Upper lobe of right lung (tissue), 1 donor: Measurements from ENCODE around the gene BAHCC1. TPM values are rescaled to one million over a fixed set of nuclear protein-coding genes. Genes with fewer than 3 reads are reported as not detected.

Experiments
- ATAC-seq: fragments of 200-7000 bp; cut with Tn5 transposase; one replicate; pipeline ENCODE4 v1.9.1; 2020; ENCODE audit warnings: mild to moderate bottlenecking, moderate library complexity
- DNase-seq: peaks from one replicate; pipeline ENCODE4 v3.0.0-alpha.2; 2020
- H3K27ac ChIP-seq: fragments of 200-600 bp; one replicate; pipeline ENCODE4 v1.8.0; 2022
- H3K27me3 ChIP-seq: fragments of 200-600 bp; one replicate; pipeline ENCODE4 v1.8.0; 2022; ENCODE audit warnings: mild to moderate bottlenecking
- H3K36me3 ChIP-seq: fragments of 200-600 bp; one replicate; pipeline ENCODE4 v1.8.0; 2022
- H3K4me1 ChIP-seq: fragments of 200-600 bp; one replicate; pipeline ENCODE4 v1.8.0; 2022
- H3K4me3 ChIP-seq: fragments of 200-600 bp; one replicate; pipeline ENCODE4 v1.8.0; 2022; ENCODE audit warnings: mild to moderate bottlenecking
- H3K9me3 ChIP-seq: fragments of 200-600 bp; one replicate; pipeline ENCODE4 v1.8.0; 2022
- intact Hi-C: fragments of 100-400 bp; cut with DNase I; formaldehyde crosslinking; loops from one replicate; pipeline ENCODE4 v1.11.0; 2022
- total RNA-seq: library from RNA; stranded (reverse); fragmentation: NEBNext Ultra II Directional; extraction: Animal tissue kit (Norgen Biotek cat#: 25700); gene quantifications from one replicate; pipeline ENCODE4 v1.2.1, GENCODE V29; 2021
- TF ChIP-seq, protein P1 (sequence below): fragments of 200-600 bp; IDR thresholded peaks from one replicate; pipeline ENCODE4 v1.8.0; 2022; ENCODE audit warnings: antibody characterized with exemption
- donor health status: DM: no; HTN: yes; CAD: no; lungs with severe emphysema.

Gene BAHCC1
- total RNA-seq, 1 donor from 2014 or later: 23.3 TPM

GRCh38 chr17:81483862-81484194 is 88.6 kb downstream of the BAHCC1 start:
- no peaks in the 10 kb centered on the region for H3K9me3 ChIP-seq
- no peaks in the 10 kb centered on the region for H3K36me3 ChIP-seq
- no peaks in the 10 kb centered on the region for H3K27me3 ChIP-seq
- intact Hi-C loops: loop anchor here (5.0 to 10.0 kb wide), 2 partner anchors 82 to 229 kb away; no protein-coding TSS in a partner anchor
- DNase-seq (no peak), ATAC-seq (no peak)
- H3K4me3 ChIP-seq: peak overlapping the region; percentile 39
- no peak overlapping the region for H3K27ac ChIP-seq
- TF ChIP-seq, protein P1, sequence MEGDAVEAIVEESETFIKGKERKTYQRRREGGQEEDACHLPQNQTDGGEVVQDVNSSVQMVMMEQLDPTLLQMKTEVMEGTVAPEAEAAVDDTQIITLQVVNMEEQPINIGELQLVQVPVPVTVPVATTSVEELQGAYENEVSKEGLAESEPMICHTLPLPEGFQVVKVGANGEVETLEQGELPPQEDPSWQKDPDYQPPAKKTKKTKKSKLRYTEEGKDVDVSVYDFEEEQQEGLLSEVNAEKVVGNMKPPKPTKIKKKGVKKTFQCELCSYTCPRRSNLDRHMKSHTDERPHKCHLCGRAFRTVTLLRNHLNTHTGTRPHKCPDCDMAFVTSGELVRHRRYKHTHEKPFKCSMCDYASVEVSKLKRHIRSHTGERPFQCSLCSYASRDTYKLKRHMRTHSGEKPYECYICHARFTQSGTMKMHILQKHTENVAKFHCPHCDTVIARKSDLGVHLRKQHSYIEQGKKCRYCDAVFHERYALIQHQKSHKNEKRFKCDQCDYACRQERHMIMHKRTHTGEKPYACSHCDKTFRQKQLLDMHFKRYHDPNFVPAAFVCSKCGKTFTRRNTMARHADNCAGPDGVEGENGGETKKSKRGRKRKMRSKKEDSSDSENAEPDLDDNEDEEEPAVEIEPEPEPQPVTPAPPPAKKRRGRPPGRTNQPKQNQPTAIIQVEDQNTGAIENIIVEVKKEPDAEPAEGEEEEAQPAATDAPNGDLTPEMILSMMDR: no peak
- peaks cover 23% of the 10 kb centered on the region for H3K4me1 ChIP-seq

- ATAC-seq: peak; percentile 90
- Histone ChIP-seq H3K4me3 (peak overlapping the region; percentile 39), H3K9me3 (no peaks in the 10 kb centered on the region), H3K27me3 (no peaks in the 10 kb centered on the region), H3K27ac (no peak overlapping the region), H3K36me3 (no peaks in the 10 kb centered on the region), H3K4me1 (peaks cover 23% of the 10 kb centered on the region)
- intact Hi-C loops: loop anchor here (5.0 to 10.0 kb wide), 2 partner anchors 82 to 230 kb away; no protein-coding TSS in a partner anchor
- TF ChIP-seq, protein P1: peak; percentile 99
- peak; percentile 95 for DNase-seq
Measured at GRCh38 chr17:81484195-81484979, 89.1 kb downstream of the BAHCC1 start.

DNA sequence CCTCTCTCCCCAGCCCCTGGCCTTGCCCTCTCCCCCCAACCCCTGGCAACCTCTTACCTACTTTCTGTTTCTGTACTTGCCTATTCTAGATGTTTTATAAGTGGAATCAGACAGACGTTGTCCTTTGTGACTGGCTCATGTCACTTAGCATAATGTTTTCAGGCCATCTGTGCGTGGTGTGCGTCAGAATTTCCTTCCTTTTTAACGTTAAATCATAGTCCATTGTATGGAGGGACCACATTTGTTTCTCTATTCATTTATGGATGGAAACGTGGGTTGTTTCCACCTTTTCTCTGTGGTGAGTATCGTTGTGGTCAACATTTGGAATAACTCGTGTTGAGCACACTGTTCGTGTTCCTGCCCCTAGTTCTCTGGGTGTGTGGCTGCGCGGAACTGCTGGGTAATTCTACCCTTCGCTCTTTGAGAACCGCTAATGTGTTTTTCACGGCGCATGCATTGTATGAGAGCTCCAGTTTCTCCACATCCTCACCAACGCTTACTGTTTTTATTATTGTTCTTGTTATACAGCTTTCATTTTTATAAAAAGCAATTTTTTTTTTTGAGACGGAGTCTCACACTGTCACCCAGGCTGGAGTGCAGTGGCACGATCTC is 91.0 kb downstream of the BAHCC1 start:
- H3K36me3 ChIP-seq: no peaks in the 10 kb centered on the region
- DNase-seq (no peak), ATAC-seq (no peak)
- intact Hi-C loops: loop anchor here (10.0 kb wide), 1 partner anchor 232 kb away; no protein-coding TSS in a partner anchor
- H3K27me3 ChIP-seq: no peaks in the 10 kb centered on the region
- H3K9me3 ChIP-seq: no peaks in the 10 kb centered on the region
- no peak overlapping the region for H3K4me3 ChIP-seq
- TF ChIP-seq, protein P1: no peak
- H3K4me1 ChIP-seq: peaks cover 25% of the 10 kb centered on the region
- no peak overlapping the region for H3K27ac ChIP-seq

- intact Hi-C loops: loop anchor here (10.0 kb wide), 1 partner anchor 232 kb away; no protein-coding TSS in a partner anchor
- peaks cover 19% of the 10 kb centered on the region for H3K4me1 ChIP-seq
- no peaks in the 10 kb centered on the region for H3K9me3 ChIP-seq
- TF ChIP-seq, protein P1: no peak
- no peak overlapping the region for H3K27ac ChIP-seq
- no peaks in the 10 kb centered on the region for H3K36me3 ChIP-seq
- H3K27me3 ChIP-seq: no peaks in the 10 kb centered on the region
- no peak for DNase-seq
- ATAC-seq: no peak
- peak overlapping the region; percentile 72 for H3K4me3 ChIP-seq
Measured at GRCh38 chr17:81487089-81487486, 91.8 kb downstream of the BAHCC1 start.

GRCh38 chr17:81487487-81488275 is 92.4 kb downstream of the BAHCC1 start:
- H3K27ac ChIP-seq: peak overlapping the region; percentile 95
- no peaks in the 10 kb centered on the region for H3K36me3 ChIP-seq
- no peaks in the 10 kb centered on the region for H3K27me3 ChIP-seq
- peaks cover 19% of the 10 kb centered on the region for H3K4me1 ChIP-seq
- DNase-seq (peak; percentile 92), ATAC-seq (peak; percentile 88)
- no peaks in the 10 kb centered on the region for H3K9me3 ChIP-seq
- H3K4me3 ChIP-seq: peak overlapping the region; percentile 72
- intact Hi-C loops: loop anchor here (10.0 kb wide), 1 partner anchor 233 kb away; no protein-coding TSS in a partner anchor
- TF ChIP-seq, protein P1: no peak
